Measurements from ENCODE around the gene TYMS.

Gene TYMS

DNA sequence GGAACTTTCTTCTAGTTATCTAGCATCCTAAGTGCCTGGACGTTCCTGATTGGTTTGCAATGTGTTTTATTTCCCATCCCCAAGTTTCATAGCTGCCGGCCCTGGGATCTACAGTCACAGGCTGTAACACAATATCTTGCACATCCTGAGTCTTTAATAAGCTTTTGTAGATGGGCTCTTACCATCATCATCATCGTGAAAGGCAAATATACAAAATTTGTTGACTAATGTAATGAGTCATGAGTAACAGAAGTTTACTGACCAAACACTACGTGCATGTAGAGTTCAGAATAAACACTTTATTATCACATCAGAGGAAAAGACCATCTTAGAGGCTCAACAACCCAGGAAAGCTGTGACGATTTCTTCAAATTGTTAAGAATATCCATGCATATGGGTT, 8.1 kb upstream of the TYMS start:
- no peak for DNase-seq

DNA sequence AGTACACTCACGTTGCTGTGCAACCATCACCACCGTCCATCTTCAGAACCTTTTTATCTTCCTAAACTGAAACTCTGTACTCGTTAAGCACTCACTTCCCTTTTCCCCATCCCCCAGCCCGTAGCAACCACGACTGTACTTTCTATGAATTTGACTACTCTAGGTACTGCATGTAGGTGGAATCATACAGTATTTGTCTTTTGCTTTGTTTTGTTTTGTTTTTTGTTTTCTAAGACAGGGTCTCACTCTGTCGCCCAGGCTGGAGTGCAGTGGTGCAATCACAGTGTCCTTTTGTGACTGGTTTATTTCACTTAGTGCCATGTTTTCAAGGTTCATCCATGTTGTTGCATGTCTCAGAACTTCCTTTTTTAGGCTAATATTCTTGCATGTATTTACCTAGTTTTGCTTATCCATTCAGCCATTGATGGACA, 7.0 kb upstream of the TYMS start:
- DNase-seq = peak; percentile 15

DNA sequence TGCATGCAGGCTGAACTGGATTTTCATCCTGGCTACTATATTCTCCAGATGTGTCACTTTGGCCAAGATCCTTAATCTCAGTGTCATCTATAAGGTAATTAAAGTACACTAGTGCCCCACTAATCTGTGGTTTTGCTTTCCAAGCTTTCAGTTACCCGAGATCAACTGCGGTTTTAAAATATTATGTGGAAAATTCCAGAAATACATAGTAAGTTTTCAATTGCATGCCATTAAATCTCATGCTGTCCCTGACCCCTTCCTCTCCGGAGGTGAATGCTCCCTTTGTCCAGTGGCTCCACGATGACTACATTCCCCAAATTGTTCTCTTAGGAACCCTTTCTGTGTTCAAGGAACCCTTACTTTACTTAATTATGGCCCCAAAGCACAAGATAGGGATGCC, 5.3 kb upstream of the TYMS start:
- DNase-seq = no peak

DNA sequence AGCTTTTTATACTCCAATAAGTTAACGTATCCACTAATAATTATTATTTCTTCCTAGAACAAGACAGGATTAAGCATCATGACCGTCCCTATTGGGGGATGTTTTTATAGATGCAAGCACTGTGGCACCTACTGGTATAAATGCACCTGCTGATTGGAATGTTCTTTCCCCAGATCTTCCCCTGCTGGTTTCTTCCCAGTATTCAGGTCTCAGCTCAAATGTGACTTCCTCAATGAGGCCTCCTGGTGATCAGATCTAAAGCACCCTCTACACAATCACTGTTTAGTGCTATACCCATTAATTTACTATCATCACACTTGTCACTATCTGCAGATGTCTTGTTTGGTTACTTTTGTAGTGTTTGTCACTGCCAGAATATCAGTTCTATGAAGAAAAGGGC, 3.9 kb upstream of the TYMS start:
- no peak for DNase-seq

DNA sequence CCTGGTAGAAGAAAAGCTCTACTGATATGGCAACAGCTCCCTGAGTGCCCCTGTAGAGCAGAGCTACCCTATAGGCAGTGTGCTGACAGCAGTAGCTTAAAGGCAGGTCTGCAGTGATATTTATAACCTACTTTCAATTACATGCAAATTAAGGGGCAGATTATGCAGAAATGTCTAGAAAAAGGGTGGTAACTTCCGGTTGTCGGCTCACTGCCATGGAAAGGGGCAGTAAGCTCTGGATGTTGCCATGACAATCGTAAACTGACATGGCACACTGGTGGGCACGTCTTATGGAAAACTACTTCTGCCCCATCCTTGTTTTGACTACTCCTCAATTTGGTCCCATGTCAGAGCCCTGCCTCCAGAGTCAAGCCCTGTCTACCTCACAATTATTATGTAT, 2.9 kb upstream of the TYMS start:
- DNase-seq = no peak

DNA sequence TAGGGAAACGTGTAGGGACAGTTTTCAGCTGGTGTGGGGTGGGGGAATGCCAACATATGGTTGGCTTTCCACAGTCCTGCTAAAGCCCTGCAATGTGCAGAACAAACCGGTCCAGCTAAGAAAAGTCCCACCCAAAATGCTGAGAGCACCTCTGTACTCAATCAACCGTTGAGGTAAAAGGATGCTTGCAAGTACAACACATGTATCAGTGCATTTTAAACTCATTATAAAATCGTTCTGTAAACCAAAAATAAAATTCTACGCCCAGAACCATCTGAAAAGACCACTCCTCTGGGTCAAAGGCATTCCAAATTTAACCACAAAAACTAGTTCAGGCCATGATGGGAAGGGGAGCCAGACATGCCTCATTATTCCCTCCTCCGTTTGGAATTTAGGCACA, 2.0 kb upstream of the TYMS start:
- DNase-seq = no peak

DNA sequence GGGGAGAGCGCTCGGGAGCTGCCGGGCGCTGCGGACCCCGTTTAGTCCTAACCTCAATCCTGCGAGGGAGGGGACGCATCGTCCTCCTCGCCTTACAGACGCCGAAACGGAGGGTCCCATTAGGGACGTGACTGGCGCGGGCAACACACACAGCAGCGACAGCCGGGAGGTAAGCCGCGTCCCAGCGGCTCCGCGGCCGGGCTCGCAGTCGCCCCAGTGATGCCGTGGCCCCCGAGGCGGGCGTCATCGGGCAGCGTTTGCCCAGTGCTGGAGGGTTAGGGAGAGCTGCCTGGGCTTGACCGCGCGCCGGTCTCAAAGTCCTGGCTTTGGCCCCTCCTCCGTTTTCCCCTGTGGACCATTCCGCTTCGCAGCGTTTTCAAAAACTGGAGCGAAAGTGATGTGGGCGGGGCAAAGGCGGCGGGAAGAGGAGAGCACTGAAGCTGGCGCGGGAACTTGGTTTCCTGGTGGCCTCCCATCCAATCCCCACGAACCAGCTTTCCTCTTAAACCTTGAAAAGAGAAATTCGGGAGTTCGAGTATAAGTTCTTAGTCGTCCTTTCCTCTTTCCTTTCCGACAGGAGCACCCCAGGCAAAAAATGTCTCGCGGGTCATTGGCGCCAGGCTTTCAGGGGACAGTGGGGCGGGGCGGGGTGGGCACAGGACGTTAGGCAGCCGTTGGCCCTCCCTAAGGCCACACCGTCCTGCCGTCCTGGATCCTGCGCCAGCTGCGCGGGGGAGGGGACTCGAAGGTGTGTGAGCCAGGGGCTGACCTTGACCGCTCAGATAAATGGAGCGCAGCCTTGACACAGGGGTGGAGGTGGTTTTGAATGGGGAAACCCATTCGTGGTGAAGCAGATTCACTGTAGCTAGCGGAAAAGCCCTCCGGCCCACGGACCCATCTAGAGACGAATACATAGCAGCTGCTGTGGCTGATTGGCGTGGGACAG, 821 bp downstream of the TYMS start:
- DNase-seq = peak; percentile 48

DNA sequence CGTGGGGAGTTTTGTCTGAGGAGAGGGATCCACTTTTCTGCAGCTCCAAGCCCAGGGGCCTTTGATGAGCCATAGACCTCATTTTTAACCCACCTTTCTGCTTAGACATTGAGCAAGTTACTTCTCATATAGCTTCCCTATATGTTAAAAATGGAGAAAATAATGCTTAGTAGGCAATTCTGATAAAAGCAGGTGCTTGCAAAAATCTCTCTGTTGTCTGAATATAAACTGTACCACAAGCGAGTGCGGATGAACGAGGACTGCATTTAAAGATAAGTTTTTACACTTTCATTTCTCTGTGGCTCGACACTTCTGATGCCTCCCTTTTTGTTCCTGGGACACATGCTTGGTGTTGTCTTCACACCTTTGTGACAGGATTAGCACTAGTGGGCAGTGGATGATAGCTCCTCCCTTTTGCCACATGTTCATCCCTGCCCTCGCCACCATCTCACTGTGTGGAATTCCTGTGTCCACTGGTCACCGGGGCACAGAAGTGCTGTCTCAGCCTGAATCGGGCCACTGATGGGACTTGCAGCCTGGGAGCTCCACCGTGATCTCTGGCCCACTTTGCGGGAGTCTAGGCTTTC, 1.6 kb downstream of the TYMS start:
- no peak for DNase-seq

DNA sequence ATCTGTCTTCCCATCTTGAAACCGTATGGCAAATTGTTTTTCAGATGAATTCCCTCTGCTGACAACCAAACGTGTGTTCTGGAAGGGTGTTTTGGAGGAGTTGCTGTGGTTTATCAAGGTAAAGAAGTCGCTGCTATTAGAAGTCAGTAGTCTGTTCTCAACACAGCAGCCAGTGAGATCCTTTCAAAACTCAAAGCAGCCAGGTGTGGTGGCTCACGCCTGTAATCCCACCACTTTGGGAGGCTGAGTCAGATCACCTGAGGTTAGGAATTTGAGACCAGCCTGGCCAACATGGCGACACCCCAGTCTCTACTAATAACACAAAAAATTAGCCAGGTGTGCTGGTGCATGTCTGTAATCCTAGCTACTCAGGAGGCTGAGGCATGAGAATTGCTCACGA, 2.1 kb downstream of the TYMS start:
- DNase-seq = no peak

DNA sequence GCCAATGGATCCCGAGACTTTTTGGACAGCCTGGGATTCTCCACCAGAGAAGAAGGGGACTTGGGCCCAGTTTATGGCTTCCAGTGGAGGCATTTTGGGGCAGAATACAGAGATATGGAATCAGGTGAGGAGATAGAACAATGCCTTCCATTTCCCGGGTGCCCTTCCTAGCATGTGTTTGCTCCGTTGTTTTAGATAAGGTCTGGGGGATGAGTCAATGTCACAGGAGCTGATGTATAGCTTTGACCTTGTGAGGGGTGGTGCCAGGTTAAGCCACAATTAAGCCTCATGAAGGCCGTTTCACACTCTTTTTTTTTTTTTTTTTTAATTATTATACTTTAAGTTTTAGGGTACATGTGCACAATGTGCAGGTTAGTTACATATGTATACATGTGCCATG, 4.7 kb downstream of the TYMS start:
- no peak for DNase-seq

DNA sequence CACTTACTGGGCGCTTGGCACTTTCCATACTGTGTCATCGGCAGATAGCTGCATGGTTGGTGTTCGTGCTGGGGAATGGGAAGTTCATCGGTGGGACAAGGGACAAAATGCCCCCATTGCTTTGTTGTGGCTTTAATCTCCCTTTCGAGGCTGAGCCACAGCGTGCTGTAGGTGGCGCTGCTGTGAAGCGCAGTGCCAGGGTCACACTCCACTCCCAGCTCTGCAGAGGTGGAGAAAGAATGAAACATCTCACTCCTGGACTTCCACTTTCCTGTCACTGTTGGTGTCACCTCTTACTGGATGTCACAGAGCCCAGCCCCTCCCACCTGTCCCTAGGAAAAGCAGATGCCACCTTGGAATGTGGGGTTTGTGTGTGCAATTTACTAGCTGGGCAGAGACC, 8.7 kb downstream of the TYMS start:
- no peak for DNase-seq

DNA sequence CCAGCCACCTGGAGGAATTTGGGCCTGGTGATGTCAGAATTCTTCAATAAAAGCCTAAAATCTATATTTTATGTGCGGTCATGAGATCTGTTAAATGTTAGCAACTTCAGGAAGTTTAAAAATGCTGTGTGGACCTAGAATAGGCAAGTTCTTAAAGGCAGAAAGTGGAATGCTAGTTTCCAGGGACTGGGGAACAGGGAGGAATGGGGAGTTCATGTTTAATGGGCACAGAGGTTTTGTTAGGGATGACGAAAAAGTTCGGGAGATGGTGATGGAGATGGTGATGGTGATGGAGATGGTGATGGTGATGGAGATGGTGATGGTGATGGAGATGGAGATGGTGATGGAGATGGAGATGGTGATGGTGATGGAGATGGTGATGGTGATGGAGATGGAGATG, 9.2 kb downstream of the TYMS start:
- no peak for DNase-seq

DNA sequence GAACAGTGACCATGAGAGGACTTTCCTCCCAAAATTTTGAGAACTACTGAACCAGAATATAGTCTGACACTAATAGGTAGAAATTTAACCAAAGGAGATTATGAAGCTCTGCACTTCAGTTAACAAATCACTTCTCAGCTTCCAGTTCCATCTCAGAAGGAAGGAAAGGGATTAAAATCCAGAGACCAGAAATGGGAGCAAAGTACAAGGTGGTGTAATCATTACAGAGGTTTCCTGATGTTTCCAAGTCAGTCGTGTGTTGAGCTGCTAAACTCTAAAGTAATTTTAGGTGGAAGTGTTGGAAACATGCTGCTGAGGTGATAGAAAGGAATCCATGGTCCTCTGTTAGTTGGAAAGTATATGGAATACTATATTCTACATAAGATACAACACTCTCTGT, 10.8 kb downstream of the TYMS start:
- DNase-seq = no peak

DNA sequence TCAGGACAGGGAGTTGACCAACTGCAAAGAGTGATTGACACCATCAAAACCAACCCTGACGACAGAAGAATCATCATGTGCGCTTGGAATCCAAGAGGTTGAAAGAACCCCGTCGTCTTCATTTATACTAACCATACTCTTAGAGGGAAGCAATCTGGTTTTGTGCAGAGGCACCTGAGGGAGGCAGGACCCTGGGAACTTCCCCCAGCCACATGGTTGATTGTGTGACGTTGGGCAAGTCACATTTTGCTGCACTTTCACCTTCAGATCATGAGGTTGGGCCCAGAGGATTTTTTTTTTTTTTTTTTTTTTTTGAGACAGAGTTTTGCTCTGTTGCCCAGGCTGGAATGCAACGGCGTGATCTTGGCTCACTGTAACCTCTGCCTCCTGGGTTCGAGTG, 11.6 kb downstream of the TYMS start:
- no peak for DNase-seq

DNA sequence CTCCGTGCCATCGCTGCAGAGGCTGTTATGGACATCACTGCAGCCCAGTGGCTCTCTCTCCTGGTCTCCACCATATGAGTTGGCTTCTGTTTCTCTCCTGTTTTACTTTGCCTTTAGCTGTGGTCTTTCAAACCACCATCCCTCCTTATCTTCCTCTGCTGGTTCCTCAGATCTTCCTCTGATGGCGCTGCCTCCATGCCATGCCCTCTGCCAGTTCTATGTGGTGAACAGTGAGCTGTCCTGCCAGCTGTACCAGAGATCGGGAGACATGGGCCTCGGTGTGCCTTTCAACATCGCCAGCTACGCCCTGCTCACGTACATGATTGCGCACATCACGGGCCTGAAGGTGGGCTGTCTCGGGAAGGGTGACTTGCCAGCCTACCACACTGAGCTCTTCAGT, 13.1 kb downstream of the TYMS start:
- DNase-seq = no peak

DNA sequence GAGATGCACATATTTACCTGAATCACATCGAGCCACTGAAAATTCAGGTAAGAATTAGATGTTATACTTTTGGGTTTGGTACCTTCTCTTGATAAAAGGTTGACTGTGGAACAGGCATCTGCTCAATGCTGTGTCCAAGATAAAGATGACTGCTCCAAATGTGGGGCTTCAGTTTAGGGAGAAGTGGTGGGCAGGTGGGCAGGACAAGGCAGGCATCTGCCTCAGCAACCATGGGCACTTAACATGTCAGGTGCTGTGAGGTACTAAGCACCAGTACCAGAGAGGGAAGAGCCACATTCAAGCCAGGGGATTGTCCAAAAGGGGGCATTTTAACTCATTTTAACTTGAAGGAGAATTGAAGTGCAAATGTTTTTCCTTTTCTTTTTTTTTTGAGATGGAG, 14.0 kb downstream of the TYMS start:
- DNase-seq = no peak

DNA sequence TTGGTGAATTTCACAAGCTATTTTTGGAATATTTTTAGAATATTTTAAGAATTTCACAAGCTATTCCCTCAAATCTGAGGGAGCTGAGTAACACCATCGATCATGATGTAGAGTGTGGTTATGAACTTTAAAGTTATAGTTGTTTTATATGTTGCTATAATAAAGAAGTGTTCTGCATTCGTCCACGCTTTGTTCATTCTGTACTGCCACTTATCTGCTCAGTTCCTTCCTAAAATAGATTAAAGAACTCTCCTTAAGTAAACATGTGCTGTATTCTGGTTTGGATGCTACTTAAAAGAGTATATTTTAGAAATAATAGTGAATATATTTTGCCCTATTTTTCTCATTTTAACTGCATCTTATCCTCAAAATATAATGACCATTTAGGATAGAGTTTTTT, 15.9 kb downstream of the TYMS start:
- no peak for DNase-seq

DNA sequence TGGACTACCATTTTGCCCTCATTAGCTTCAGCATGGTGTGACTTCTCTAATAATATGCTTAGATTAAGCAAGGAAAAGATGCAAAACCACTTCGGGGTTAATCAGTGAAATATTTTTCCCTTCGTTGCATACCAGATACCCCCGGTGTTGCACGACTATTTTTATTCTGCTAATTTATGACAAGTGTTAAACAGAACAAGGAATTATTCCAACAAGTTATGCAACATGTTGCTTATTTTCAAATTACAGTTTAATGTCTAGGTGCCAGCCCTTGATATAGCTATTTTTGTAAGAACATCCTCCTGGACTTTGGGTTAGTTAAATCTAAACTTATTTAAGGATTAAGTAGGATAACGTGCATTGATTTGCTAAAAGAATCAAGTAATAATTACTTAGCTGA, 16.3 kb downstream of the TYMS start:
- no peak for DNase-seq

DNA sequence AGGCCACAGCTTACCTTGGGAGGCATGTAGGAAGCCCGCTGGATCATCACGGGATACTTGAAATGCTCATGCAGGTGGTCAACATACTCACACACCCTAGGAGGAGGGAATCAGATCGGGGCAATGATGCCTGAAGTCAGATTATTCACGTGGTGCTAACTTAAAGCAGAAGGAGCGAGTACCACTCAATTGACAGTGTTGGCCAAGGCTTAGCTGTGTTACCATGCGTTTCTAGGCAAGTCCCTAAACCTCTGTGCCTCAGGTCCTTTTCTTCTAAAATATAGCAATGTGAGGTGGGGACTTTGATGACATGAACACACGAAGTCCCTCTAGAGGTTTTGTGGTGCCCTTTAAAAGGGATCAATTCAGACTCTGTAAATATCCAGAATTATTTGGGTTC, 17.9 kb downstream of the TYMS start:
- DNase-seq = no peak

DNA sequence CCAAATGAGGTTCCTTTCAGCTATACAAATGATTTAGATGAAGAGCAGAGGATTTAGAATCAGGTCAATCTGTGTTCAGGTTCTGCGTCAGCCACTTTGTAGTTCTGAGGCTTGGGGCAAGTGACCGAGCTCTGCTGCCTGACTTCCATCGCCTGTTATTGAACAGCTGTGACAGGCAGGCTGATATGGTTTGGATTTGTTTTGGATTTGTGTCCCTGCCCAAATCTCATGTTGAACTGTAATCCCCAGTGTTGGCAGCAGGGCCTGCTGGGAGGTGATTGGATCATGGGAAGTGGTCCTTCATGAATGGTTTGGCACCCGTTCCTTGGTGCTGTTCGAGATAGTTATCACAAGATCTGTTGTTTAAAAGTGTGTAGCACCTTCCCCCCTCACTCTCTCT, 18.6 kb downstream of the TYMS start:
- no peak for DNase-seq

DNA sequence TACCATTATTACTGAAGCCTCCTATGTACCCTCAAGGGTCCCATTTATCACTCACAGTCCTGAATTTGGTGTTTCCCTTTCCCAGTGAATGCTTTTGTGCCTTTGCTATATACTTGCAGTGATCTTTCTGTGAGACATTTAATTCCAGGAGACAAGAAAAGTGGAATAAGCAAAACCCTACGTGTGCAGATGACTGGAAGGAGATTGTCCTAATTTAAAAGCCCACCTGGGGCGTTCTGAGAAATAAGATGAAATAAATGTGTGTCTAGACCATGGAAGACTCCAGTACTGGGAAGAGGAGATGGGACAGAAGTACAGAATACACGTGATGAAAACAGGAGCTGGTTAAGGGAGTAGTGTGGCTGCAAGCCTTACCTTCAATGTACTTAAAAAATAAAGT, 19.3 kb downstream of the TYMS start:
- no peak for DNase-seq

DNA sequence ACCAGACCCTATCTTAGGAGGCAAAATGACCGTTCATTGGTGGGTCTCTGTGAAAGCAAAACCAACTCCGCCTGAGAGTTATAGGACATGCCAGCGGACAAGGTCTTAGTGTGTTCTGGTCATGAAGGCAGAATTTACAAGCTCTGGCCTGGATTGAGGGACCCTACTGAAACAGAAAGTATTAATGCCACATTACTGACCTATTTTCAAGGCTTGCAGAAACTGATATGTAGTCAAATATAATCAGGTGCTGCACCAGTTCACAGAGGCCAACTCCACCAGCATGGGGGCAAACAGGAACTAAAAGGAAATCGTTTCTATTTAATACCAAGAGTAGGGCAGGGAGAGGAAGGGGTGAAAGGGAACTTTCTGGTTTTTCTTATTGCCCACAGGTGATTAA, 19.7 kb downstream of the TYMS start:
- no peak for DNase-seq

DNA sequence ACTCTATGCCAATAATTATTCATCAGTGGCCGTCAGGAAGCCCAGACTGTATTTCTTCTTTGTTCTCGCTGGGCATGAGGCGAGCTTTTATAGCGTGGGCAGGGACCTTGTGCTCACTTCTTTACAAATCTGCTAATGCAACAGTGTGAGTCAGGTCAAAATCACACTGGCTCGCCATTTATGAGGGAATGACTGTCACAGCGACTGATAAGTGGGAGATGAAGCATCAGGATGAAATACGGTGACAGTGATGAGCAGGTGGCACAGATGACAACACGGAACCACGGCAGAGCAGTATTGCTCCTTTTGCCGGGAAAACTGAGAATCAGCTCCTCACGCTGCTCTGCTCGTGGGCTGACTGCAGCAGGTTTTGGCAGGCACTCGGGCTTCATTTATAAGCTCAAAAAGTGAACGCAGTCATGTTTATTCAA, 20.5 kb downstream of the TYMS start:
- DNase-seq = no peak

DNA sequence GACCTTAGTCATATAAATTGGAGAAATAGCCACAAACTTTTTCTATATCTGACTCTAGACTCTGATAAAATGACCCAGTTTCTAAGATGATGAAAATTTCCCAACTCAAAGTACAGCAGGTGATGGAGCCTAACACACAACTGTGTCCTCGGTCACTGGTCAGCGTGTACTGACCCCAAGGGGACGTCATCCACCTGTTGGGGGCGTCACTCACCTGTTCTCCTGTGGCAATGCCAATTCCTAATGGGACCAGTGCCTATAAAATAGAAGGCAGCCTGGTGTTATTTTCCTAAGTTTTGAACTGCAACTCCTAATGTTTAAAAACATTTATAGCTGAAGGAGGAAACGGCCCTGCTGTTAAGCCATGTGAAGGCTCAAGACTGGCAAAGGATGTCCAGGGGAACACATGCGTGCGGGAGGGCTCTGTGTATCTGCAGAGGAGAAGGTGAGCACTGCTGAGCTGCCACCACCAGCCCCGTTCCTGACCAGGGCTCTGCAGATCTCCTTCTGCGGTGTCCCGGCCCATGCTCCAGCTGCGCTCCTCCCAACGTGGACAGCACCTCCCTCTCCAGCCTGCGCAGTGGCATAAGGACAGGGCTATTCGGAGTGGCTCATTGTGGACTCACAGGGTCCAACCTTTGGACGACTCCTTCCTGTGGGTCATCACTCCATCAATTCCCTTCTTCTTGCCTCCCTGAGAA, 21.2 kb downstream of the TYMS start:
- no peak for DNase-seq
